SJSA1 (cell line): ENCODE data around the gene SOCS3. TPM values are rescaled to one million over a fixed set of nuclear protein-coding genes. Genes with fewer than 3 reads are reported as not detected.
"Not testable (repeated sequence)": the region's sequence is repeated elsewhere in the genome, so short reads cannot be mapped to it uniquely, and the experiment has no call there.

Experiments
- DNase-seq, 2 experiments: peaks; one replicate each; pipeline ENCODE4 v3.0.0-alpha.2; 2015 to 2020; ENCODE audit warnings: low spot score in 2 of 2, low read depth in 1 of 2
- H3K27ac ChIP-seq: fragments of 250-450 bp; sonication (Bioruptor Pico); 2 replicates; pipeline ENCODE4 v1.5.1; 2020; ENCODE audit warnings: mild to moderate bottlenecking, moderate library complexity
- H3K27me3 ChIP-seq: fragments of 250-450 bp; sonication (Bioruptor Pico); replicated peaks from 2 replicates; pipeline ENCODE4 v1.5.1; 2020; ENCODE audit warnings: mild to moderate bottlenecking, moderate library complexity
- H3K36me3 ChIP-seq: fragments of 250-450 bp; sonication (Bioruptor Pico); 2 replicates; pipeline ENCODE4 v1.5.1; 2020; ENCODE audit warnings: mild to moderate bottlenecking
- H3K4me1 ChIP-seq: fragments of 250-450 bp; sonication (Bioruptor Pico); replicated peaks from 2 replicates; pipeline ENCODE4 v1.6.1; 2021; ENCODE audit warnings: mild to moderate bottlenecking
- H3K4me3 ChIP-seq: fragments of 250-450 bp; sonication (Bioruptor Pico); 2 replicates; pipeline ENCODE4 v1.5.1; 2020; ENCODE audit warnings: mild to moderate bottlenecking
- H3K9me3 ChIP-seq: fragments of 250-450 bp; sonication (Bioruptor Pico); replicated peaks from 2 replicates; pipeline ENCODE4 v1.5.1; 2020; ENCODE audit warnings: mild to moderate bottlenecking
- total RNA-seq: library from RNA; depleted of rRNA; stranded (reverse); fragments of >200 nt; shearing (Covaris generic); gene quantifications from 2 replicates; pipeline ENCODE4 v1.2.3, GENCODE V29; 2014; rRNA removed

The SOCS3 gene
- total RNA-seq, 1 experiment from 2014 or later: 71.9 TPM

- H3K9me3 ChIP-seq: no peaks in the 10 kb centered on the region
- H3K36me3 ChIP-seq: no peaks in the 10 kb centered on the region
- peaks cover 43% of the 10 kb centered on the region for H3K4me1 ChIP-seq
- H3K27ac ChIP-seq: peak overlapping the region; percentile 77
- peak overlapping the region; percentile 9 for H3K4me3 ChIP-seq
- DNase-seq: no peak
- H3K27me3 ChIP-seq: no peaks in the 10 kb centered on the region
Observed at GRCh38 chr17:78316115-78316866, 43.6 kb downstream of the SOCS3 start.

- DNase-seq: peak; percentile 97 to 98
- peaks cover 43% of the 10 kb centered on the region for H3K4me1 ChIP-seq
Observed at GRCh38 chr17:78315355-78316114, 44.3 kb downstream of the SOCS3 start.

GRCh38 chr17:78314683-78315354 lies 45.1 kb downstream of the SOCS3 start:
- Histone ChIP-seq H3K27ac (peak overlapping the region; percentile 77), H3K4me3 (no peak overlapping the region), H3K36me3 (no peaks in the 10 kb centered on the region), H3K9me3 (no peaks in the 10 kb centered on the region), H3K27me3 (no peaks in the 10 kb centered on the region), H3K4me1 (peaks cover 47% of the 10 kb centered on the region)
- no peak for DNase-seq

More at GRCh38 chr17:78315355-78316114, 44.3 kb downstream of the SOCS3 start:
- H3K27me3 ChIP-seq: no peaks in the 10 kb centered on the region
- H3K9me3 ChIP-seq: no peaks in the 10 kb centered on the region
- peak overlapping the region; percentile 77 for H3K27ac ChIP-seq
- peak overlapping the region; percentile 9 for H3K4me3 ChIP-seq
- no peaks in the 10 kb centered on the region for H3K36me3 ChIP-seq

DNA sequence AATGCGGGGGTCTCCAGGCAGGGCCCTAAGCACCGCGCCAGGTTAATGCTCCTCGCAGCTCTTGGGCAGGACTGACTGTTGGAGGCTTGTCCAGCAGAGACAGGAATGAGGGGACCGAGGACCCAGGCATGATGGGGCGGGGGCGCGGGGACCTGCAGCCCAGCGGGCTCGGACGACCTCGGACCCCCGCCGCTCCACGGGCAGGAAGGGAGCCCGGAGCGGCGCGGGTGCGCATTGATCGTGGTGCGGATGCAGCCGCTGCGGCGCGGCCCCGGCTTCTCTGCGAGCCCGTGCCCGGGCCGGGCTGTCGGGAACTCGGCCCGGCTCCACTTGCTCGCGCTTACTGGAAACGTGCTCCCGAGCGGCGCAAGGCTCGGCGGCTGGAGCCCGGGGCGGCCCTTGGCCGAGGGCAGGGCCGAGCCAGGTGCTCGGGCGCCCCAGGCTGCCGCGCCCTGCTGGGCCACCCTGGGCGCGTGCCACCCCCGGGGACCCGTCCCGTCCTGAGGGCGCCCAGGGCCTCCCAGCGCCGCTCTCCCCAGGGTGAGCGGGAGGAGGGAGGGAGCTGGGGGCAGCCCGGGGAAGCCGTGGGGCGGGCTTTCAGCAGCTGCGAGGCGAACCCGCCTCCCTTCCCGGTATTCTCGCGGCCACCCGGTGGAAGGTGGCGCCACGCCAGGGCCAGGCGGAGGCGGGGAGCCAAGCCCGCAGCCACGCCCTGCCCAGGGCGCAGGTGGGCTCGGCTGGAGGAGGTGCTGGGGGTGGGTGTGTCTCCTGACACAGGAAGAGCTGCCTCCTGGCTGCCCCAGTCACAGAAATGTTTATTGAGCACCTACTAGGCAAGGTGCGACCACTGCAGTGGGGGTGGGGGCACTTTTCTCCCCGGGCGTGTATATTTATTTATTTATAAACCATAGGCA lies 45.9 kb downstream of the SOCS3 start:
- H3K27me3 ChIP-seq: no peaks in the 10 kb centered on the region
- DNase-seq: peak; percentile 91 to 94
- peak overlapping the region; percentile 37 for H3K4me3 ChIP-seq
- H3K9me3 ChIP-seq: no peaks in the 10 kb centered on the region
- peak overlapping the region; percentile 0; the same call in 1 of the 2 replicates for H3K27ac ChIP-seq
- H3K36me3 ChIP-seq: no peaks in the 10 kb centered on the region
- H3K4me1 ChIP-seq: peaks cover 54% of the 10 kb centered on the region

- H3K36me3 ChIP-seq, H3K27me3 ChIP-seq, H3K4me3 ChIP-seq, DNase-seq: not testable (repeated sequence)
- Histone ChIP-seq H3K9me3 (peaks cover 11% of the 10 kb centered on the region), H3K4me1 (peaks cover 32% of the 10 kb centered on the region), H3K27ac (peak overlapping the region; percentile 16; the same call in 1 of the 2 replicates)
Observed at GRCh38 chr17:78309659-78310255, 50.1 kb downstream of the SOCS3 start.

DNA sequence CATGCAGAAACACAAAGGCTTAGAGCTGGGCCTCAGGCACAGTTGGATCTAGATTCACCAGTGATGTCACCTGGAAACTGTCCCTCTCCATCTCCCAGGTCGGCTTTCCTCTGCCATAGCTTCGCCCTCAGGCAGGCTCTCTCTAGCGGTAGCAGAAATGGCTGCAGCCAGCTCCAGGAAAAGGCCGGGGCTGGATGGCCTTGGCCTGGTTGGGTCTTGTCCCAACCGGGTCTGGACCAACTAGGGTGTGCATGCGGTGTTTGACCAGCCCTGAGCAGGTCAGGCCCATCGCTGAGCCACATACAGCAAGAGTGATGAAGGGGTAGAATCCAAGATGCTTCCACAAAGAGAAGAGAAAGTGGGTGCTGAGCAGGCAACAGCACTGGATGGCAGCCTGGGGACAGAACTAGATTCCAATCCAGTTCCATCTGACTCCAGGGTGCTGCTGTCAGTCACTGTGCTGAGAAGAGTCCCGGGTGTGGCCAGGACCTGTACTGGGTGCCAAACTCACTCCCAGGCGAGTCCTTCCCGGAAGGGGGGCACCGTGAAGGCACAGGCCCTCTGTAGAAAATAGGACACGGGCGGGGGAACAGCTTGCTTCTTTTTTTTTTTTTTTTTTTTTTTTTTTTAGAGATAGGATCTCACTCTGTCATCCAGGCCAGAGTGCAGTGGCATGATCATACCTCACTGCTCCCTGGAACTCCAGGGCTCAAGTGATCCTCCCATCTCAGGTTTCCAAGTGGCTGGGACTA lies 51.8 kb downstream of the SOCS3 start:
- Histone ChIP-seq H3K36me3 (no peaks in the 10 kb centered on the region), H3K4me1 (peaks cover 16% of the 10 kb centered on the region), H3K9me3 (peaks cover 11% of the 10 kb centered on the region), H3K27me3 (no peaks in the 10 kb centered on the region), H3K4me3 (no peak overlapping the region), H3K27ac (no peak overlapping the region)
- no peak for DNase-seq

DNA sequence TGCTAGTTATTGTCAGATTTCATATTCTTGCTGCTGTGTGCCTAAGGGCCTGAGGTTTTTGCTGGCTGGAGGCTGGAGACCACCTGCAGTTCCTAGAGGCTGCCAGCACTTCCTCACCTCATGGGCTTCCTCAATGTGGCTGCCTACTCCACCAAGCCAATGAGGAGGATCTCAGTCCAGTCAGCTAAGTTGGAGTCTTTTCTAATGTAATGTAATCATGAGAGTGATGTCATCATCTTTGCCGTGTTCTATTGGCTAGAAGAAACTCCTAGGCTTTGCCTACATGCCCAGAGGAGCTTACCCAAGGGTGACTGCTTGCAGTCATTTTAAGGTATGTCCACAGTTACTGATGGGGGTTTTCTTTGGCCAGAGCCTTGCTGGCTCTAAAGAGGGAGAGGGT lies 53.0 kb downstream of the SOCS3 start:
- Histone ChIP-seq H3K9me3 (peaks cover 11% of the 10 kb centered on the region), H3K4me1 (peaks cover 18% of the 10 kb centered on the region), H3K4me3 (no peak overlapping the region), H3K27ac (no peak overlapping the region), H3K36me3 (no peaks in the 10 kb centered on the region), H3K27me3 (no peaks in the 10 kb centered on the region)
- DNase-seq: no peak

Other genes starting within 250 kb of the SOCS3 start
- 0.53 TPM in 1 of 2 replicates, not detected in the other for gene TMC6, start 231.3 kb downstream of the SOCS3 start, total RNA-seq
- not detected in 2 replicates for gene TMC8, start 229.3 kb downstream of the SOCS3 start, total RNA-seq
- gene C17orf99, start 213.7 kb downstream of the SOCS3 start, total RNA-seq: not detected in 2 replicates
- gene SYNGR2, start 191.5 kb downstream of the SOCS3 start, total RNA-seq: 23.7 and 25.3 TPM in 2 replicates
- gene TK1, start 173.0 kb downstream of the SOCS3 start, total RNA-seq: 305 and 456 TPM in 2 replicates
- gene AFMID, start 172.7 kb downstream of the SOCS3 start, total RNA-seq: 16.5 and 27.7 TPM in 2 replicates
- 301 and 370 TPM in 2 replicates for gene BIRC5, start 145.8 kb downstream of the SOCS3 start, total RNA-seq
- not detected in 2 replicates for gene TMEM235, start 128.4 kb downstream of the SOCS3 start, total RNA-seq
- gene PGS1, start 18.6 kb upstream of the SOCS3 start, total RNA-seq: 43.6 and 64.1 TPM in 2 replicates
- not detected in 2 replicates for gene DNAH17, start 217.3 kb upstream of the SOCS3 start, total RNA-seq